HepG2 (cell line): ENCODE results near the gene PGS1. TPM values are rescaled to one million over a fixed set of nuclear protein-coding genes. Genes with fewer than 3 reads are reported as not detected.

ENCODE experiments used
- ATAC-seq: fragments of 200-7000 bp; cut with Tn5 transposase; 3 replicates; pipeline ENCODE4 v1.9.1; 2020; ENCODE audit warnings: mild to moderate bottlenecking, moderate library complexity
- BruUV-seq: library from RNA; stranded (reverse); fragments of 400-500 nt; replicated peaks from 2 replicates; lab custom pipeline; 2021; lab: Mats Ljungman, UMichigan
- CTCF ChIA-PET: fragments of 300-600 bp; formaldehyde crosslinking; extraction: SDS; loops from one replicate; lab custom pipeline; 2021; ENCODE audit warnings: low total read pairs, inconsistent platforms, low intra/inter-chr PET ratio; lab: Yijun Ruan, JAX
- POLR2A ChIA-PET: fragments of 350-600 bp; sonication (Branson Sonifier 250); formaldehyde crosslinking; loops from one replicate; lab custom pipeline; 2020; ENCODE audit warnings: antibody characterized with exemption, inconsistent platforms; lab: Yijun Ruan, JAX
- DNase-seq: peaks from one replicate; pipeline ENCODE4 v3.0.0-alpha.2; 2015; ENCODE audit warnings: low spot score
- FAIRE-seq: peaks from 3 replicates; lab custom pipeline; 2011; peaks lifted over from hg19 to GRCh38; lab: Jason Lieb, UNC
- H2AFZ ChIP-seq: one replicate; pipeline ENCODE4 v1.6.1; 2011; ENCODE audit warnings: low read length, inconsistent platforms
- H3K27ac ChIP-seq: fragments of 300-600 bp; 3 replicates; pipeline ENCODE4 v1.8.0; 2011; ENCODE audit warnings: mixed run types, mild to moderate bottlenecking, mixed read lengths, low read length, inconsistent platforms; ENCODE audit not compliant: insufficient read depth; ENCODE audit errors: extremely low read length
- H3K27me3 ChIP-seq, 2 experiments: fragments of 200-600 bp in 1 of 2; 2 replicates in 1 of 2; 3 replicates in 1 of 2; pipeline versions ENCODE4 v1.6.0 to v1.8.0; 2011; ENCODE audit warnings: low read length in 2 of 2, mild to moderate bottlenecking in 2 of 2, moderate library complexity in 2 of 2, inconsistent platforms in 1 of 2; ENCODE audit not compliant: insufficient read depth in 2 of 2, control insufficient read depth in 1 of 2
- H3K36me3 ChIP-seq, 2 experiments: fragments of 200-600 bp in 1 of 2; replicated peaks in 1 of 2; 2 replicates in 1 of 2; 3 replicates in 1 of 2; pipeline versions ENCODE4 v1.5.1 to v1.8.0; 2011; ENCODE audit warnings: low read length in 2 of 2, inconsistent platforms in 1 of 2; ENCODE audit not compliant: insufficient read depth in 2 of 2, control insufficient read depth in 1 of 2
- H3K4me1 ChIP-seq: 2 replicates; pipeline ENCODE4 v1.5.1; 2012; ENCODE audit warnings: low read length, inconsistent platforms; ENCODE audit not compliant: insufficient read depth
- H3K4me2 ChIP-seq: 2 replicates; pipeline ENCODE4 v1.6.0; 2011; ENCODE audit warnings: low read depth, low read length, inconsistent platforms
- H3K4me3 ChIP-seq, 3 experiments: fragments of 200-600 bp in 1 of 3; sonication (generic), shearing (Covaris generic) in 1 of 3; replicated peaks in 1 of 3; 2 replicates each; pipeline ENCODE4 v1.5.1; 2011 to 2016; ENCODE audit warnings: low read length in 3 of 3, inconsistent platforms in 2 of 3, low read depth in 2 of 3, mild to moderate bottlenecking in 2 of 3, control low read depth in 1 of 3, mixed read lengths in 1 of 3; ENCODE audit not compliant: insufficient read depth in 1 of 3
- H3K79me2 ChIP-seq: one replicate; pipeline ENCODE4 v1.6.1; 2011; ENCODE audit warnings: low read length, inconsistent platforms; ENCODE audit not compliant: insufficient read depth
- H3K9ac ChIP-seq: 2 replicates; pipeline ENCODE4 v1.6.0; 2011; ENCODE audit warnings: mild to moderate bottlenecking, low read depth, low read length, inconsistent platforms; ENCODE audit not compliant: insufficient read depth
- H3K9me3 ChIP-seq: 2 replicates; pipeline ENCODE4 v1.5.1; 2012; ENCODE audit warnings: mild to moderate bottlenecking, low read length
- H4K20me1 ChIP-seq: 2 replicates; pipeline ENCODE4 v1.6.0; 2011; ENCODE audit warnings: inconsistent platforms, mild to moderate bottlenecking, low read length, moderate library complexity; ENCODE audit not compliant: insufficient read depth
- ASH2L ChIP-seq: fragments of 300-600, 200-600 bp; sonication (generic); IDR thresholded peaks from 2 replicates; pipeline ENCODE4 v1.7.0; 2017; ENCODE audit warnings: low read depth, mild to moderate bottlenecking, moderate library complexity, mixed read lengths, low read length; ENCODE audit not compliant: insufficient read length
- DMAP1 ChIP-seq: IDR thresholded peaks from 2 replicates; pipeline ENCODE4 v1.6.1; 2016
- PCBP2 ChIP-seq: fragments of 200-400 bp; formaldehyde crosslinking; optimal IDR thresholded peaks from 2 replicates; pipeline ENCODE3; 2018; ENCODE audit warnings: low read length, low read depth; ENCODE audit not compliant: poor library complexity, severe bottlenecking
- RXRA ChIP-seq: sonication (generic); formaldehyde crosslinking; IDR thresholded peaks from 2 replicates; pipeline ENCODE4 v1.5.1; 2020; ENCODE audit warnings: missing genetic modification reagents
- SALL1 ChIP-seq: sonication (generic); formaldehyde crosslinking; IDR thresholded peaks from 2 replicates; pipeline ENCODE4 v1.8.0; 2022; ENCODE audit warnings: mild to moderate bottlenecking, missing genetic modification reagents
- SMAD3 ChIP-seq: sonication (generic); formaldehyde crosslinking; IDR thresholded peaks from 2 replicates; pipeline ENCODE4 v1.4.0; 2020; ENCODE audit warnings: missing genetic modification reagents
- WGBS: methylation state at CpG from one replicate; pipeline ENCODE4 v1.1.6; 2017; ENCODE audit warnings: low lambda C conversion rate; 5-methylcytosine and 5-hydroxymethylcytosine counted together
- in situ Hi-C: cut with HindIII; loops from 2 replicates; pipeline ENCODE4 v1.10.0; 2017; ENCODE audit warnings: low pct_unique_long_range_greater_than_20kb; ENCODE audit not compliant: extremely low pct_ligation_motif_present
- intact Hi-C: fragments of 100-400 bp; cut with micrococcal nuclease; formaldehyde crosslinking; loops from one replicate; pipeline ENCODE4 v1.10.0; 2022; ENCODE audit not compliant: unreplicated experiment
- polyA plus RNA-seq, 8 experiments: library from polyadenylated mRNA; depleted of rRNA in 3 of 8; stranded (reverse) in 7 of 8; unstranded in 1 of 8; fragments of >200 nt; fragmentation: Illumina TruSeq in 4 of 8; extraction: Trizol in 4 of 8; gene quantifications; 2 replicates each; pipeline versions ENCODE4 v1.2.1 to v1.2.3, GENCODE V29; 2011 to 2016; ENCODE audit warnings: low read depth in 4 of 8, missing spikeins in 1 of 8, mixed read lengths in 1 of 8; ENCODE audit not compliant: insufficient read depth in 1 of 8
- total RNA-seq, 5 experiments: library from RNA; depleted of rRNA; stranded (reverse); fragments of >200 nt; fragmentation: Illumina TruSeq; extraction: Trizol; gene quantifications; 2 replicates each; pipeline ENCODE4 v1.2.3, GENCODE V29; 2016; ENCODE audit warnings: low read depth in 1 of 5
- TF ChIP-seq, protein P1 (sequence below): IDR thresholded peaks from 2 replicates; pipeline ENCODE4 v1.6.1; 2012; ENCODE audit warnings: inconsistent platforms
- TF ChIP-seq, protein P2 (sequence below): sonication (generic); formaldehyde crosslinking; IDR thresholded peaks from 2 replicates; pipeline ENCODE4 v1.5.1; 2020; ENCODE audit warnings: mild to moderate bottlenecking, missing genetic modification reagents, moderate library complexity

The PGS1 gene
- total and polyA plus RNA-seq, 2 of the 13 experiments (the other 11 are each of a cell fraction or from before 2014, with no cell fraction given), result 25.9 to 31.5 TPM

DNA sequence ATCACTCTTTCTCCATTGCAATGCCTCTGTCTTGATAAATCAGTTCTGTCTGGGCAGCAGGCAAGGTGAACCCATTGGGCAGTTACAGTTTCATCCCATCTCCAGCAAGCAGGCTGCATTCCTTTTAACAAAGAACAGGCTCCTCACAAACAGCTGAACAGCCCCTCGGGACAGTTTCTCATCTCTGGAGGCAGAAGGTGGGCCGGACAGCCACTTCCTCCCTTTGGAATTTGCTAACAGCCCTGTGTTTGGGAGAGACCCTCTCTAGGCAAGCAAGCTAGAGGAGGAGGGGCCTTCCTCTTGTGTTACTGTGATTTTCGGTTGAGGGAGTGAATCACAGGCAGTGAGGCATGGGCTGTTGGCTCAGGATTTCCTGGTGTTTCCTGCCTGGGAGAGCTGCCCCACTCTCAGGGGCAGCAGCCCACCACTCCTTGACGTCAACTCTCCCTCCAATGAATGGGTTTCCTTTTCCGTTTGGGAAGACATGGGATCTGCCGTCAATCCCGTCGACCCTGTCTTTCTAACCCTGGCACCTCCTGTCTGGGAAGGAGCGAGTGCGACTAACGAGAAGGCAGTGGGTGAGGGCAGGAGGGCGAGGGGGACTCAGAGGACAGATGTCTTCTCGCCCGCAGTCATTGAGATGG is 3.7 kb upstream of the PGS1 start:
- no peak for DNase-seq
- H2AFZ ChIP-seq, result peak overlapping the region; percentile 49
- ATAC-seq, result peak; percentile 6; the same call in 1 of the 3 replicates
- H3K36me3 ChIP-seq, result no peaks in the 10 kb centered on the region
- CTCF ChIA-PET, result interaction anchor here (1.4 kb wide), 1 partner anchor 14 kb away, joined by 5 read pairs; no protein-coding TSS in a partner anchor
- H3K4me1 ChIP-seq, result peaks cover 62% of the 10 kb centered on the region
- BruUV-seq, result no TSS peak
- H3K9me3 ChIP-seq, result no peaks in the 10 kb centered on the region
- H3K27ac ChIP-seq, result no peak overlapping the region
- POLR2A ChIA-PET, result interaction anchor here (1.1 to 2.2 kb wide), 5 partner anchors 9 to 47 kb away, joined by 3 to 13 read pairs (median 4); no protein-coding TSS in a partner anchor
- H3K4me2 ChIP-seq, result peak overlapping the region; percentile 69
- no peaks in the 10 kb centered on the region for H4K20me1 ChIP-seq
- H3K9ac ChIP-seq, result no peak overlapping the region; the same call in 1 of the 2 replicates
- peak overlapping the region in 1 of 3 experiments; percentile 46; a peak in 2 of 6 replicates for H3K4me3 ChIP-seq
- TF ChIP-seq SMAD3 (CRISPR knock-in tag) (0 out of 2 replicates have a peak, but pooled peaks have one; percentile 1), RXRA (CRISPR knock-in tag) (0 out of 2 replicates have a peak, but pooled peaks have one; percentile 30), SALL1 (CRISPR knock-in tag) (peak; percentile 38), PCBP2 (no peak), DMAP1 (CRISPR knock-in tag) (no peak), ASH2L (peak; percentile 1)
- TF ChIP-seq, protein P1, sequence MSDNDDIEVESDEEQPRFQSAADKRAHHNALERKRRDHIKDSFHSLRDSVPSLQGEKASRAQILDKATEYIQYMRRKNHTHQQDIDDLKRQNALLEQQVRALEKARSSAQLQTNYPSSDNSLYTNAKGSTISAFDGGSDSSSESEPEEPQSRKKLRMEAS, result 0 out of 2 replicates have a peak, but pooled peaks have one; percentile 28
- TF ChIP-seq, protein P2, sequence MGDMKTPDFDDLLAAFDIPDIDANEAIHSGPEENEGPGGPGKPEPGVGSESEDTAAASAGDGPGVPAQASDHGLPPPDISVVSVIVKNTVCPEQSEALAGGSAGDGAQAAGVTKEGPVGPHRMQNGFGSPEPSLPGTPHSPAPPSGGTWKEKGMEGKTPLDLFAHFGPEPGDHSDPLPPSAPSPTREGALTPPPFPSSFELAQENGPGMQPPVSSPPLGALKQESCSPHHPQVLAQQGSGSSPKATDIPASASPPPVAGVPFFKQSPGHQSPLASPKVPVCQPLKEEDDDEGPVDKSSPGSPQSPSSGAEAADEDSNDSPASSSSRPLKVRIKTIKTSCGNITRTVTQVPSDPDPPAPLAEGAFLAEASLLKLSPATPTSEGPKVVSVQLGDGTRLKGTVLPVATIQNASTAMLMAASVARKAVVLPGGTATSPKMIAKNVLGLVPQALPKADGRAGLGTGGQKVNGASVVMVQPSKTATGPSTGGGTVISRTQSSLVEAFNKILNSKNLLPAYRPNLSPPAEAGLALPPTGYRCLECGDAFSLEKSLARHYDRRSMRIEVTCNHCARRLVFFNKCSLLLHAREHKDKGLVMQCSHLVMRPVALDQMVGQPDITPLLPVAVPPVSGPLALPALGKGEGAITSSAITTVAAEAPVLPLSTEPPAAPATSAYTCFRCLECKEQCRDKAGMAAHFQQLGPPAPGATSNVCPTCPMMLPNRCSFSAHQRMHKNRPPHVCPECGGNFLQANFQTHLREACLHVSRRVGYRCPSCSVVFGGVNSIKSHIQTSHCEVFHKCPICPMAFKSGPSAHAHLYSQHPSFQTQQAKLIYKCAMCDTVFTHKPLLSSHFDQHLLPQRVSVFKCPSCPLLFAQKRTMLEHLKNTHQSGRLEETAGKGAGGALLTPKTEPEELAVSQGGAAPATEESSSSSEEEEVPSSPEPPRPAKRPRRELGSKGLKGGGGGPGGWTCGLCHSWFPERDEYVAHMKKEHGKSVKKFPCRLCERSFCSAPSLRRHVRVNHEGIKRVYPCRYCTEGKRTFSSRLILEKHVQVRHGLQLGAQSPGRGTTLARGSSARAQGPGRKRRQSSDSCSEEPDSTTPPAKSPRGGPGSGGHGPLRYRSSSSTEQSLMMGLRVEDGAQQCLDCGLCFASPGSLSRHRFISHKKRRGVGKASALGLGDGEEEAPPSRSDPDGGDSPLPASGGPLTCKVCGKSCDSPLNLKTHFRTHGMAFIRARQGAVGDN (CRISPR knock-in tag), result peak; percentile 25; the same call in 1 of the 2 replicates
- FAIRE-seq, result no peak
- in situ Hi-C loops, result no loop called here
- intact Hi-C loops, result loop anchor here (2.0 to 10.0 kb wide), 3 partner anchors 14 to 60 kb away; partner anchors contain the start of gene SOCS3
- H3K79me2 ChIP-seq, result peaks cover 11% of the 10 kb centered on the region
- H3K27me3 ChIP-seq, result peaks cover 2 to 19% of the 10 kb centered on the region in 2 experiments; a peak in 2 of 5 replicates
- 29% methylated on average over 13 of the region's 14 CpGs for WGBS
